Transverse colon (tissue), 3 donors: ENCODE data around the gene SPIRE1.

ENCODE experiments used
- CTCF ChIP-seq, 5 experiments: fragments of 200-600 bp in 3 of 5; fragments of 450-650 bp in 2 of 5; sonication (generic) in 3 of 5; IDR thresholded peaks; 1 replicate in 2 of 5; 2 replicates in 3 of 5; pipeline ENCODE4 v1.5.1; 2016 to 2017; ENCODE audit warnings: antibody characterized with exemption in 5 of 5, inconsistent platforms in 3 of 5, mild to moderate bottlenecking in 2 of 5, moderate library complexity in 1 of 5
- EP300 ChIP-seq: sonication (generic); formaldehyde crosslinking; IDR thresholded peaks from one replicate; pipeline ENCODE4 v1.6.1; 2017; ENCODE audit warnings: antibody characterized with exemption, low read depth
- POLR2A ChIP-seq: fragments of 450-650 bp; IDR thresholded peaks from one replicate; pipeline ENCODE4 v1.6.1; 2016; ENCODE audit warnings: antibody characterized with exemption, mild to moderate bottlenecking, moderate library complexity

DNA sequence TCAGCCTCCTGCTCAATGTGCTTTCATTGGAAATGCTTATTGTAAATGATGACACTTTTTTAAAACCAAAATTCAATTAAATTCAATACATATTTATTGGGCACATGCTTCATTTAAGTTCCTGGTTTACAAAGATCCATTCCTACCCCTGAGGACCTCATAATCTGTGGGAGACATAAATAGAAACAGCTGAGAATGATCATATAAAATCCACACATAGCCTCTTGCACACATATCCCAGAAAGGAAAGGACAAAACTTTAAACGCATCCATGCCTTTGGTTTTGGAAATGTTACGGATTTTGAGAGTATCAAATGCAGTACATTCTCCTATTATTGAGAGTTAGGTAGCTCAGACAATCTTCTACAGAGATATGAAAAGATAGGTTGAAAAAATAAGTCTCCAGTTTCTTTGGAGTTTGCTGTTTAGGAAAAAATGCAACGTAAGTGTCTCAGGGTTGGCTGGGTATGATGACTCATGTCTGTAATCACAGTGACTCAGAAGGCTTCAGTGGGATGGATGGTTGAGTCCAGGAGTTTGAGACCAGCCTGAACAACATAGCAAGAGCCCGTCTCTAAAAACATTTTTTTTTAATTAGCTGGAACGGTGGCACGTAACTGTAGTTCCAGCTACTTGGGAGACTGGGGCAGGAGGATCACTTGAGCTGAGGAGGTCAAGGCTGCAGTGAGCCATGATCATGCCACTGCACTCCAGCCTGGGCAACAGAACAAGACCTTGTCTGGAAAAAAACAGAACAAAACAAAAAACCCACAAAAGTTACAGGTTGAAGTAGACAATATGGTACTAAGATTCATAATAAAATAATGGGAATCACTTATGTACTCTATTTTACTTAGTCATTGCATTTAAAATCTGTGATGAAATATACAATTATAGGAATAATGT is 254.1 kb downstream of the SPIRE1 start:
- TF ChIP-seq POLR2A = no peak
- TF ChIP-seq CTCF (IDR thresholded peaks at IDR 0.05) = no peak
- TF ChIP-seq EP300 = no peak
